H9 (cell line): ENCODE measurements around the gene OGFOD2. TPM values are rescaled to one million over a fixed set of nuclear protein-coding genes. Genes with fewer than 3 reads are reported as not detected.

Source experiments
- DNase-seq: peaks from one replicate; pipeline ENCODE4 v3.0.0-alpha.2; 2017
- H2AFZ ChIP-seq: one replicate; pipeline ENCODE4 v1.6.1; 2013; ENCODE audit warnings: mild to moderate bottlenecking, low read length, control low read depth, moderate library complexity
- H2AK5ac ChIP-seq: 2 replicates; pipeline ENCODE4 v1.6.1; 2013; ENCODE audit warnings: low read length, control low read depth, mixed read lengths; ENCODE audit not compliant: insufficient read length
- H2BK120ac ChIP-seq: one replicate; pipeline ENCODE4 v1.6.1; 2013; ENCODE audit warnings: low read depth, mild to moderate bottlenecking, low read length, control low read depth, inconsistent platforms; ENCODE audit not compliant: poor library complexity, severe bottlenecking
- H2BK12ac ChIP-seq: 2 replicates; pipeline ENCODE4 v1.6.1; 2013; ENCODE audit warnings: low read length, control low read depth, mixed read lengths, low read depth; ENCODE audit not compliant: insufficient read length
- H2BK15ac ChIP-seq: 2 replicates; pipeline ENCODE4 v1.6.1; 2013; ENCODE audit warnings: low read depth, low read length, control low read depth
- H2BK20ac ChIP-seq: one replicate; pipeline ENCODE4 v1.6.1; 2013; ENCODE audit warnings: low read depth, mild to moderate bottlenecking, low read length, control low read depth, inconsistent platforms; ENCODE audit not compliant: poor library complexity, severe bottlenecking
- H2BK5ac ChIP-seq: 2 replicates; pipeline ENCODE4 v1.6.1; 2013; ENCODE audit warnings: low read length, control low read depth, mixed read lengths; ENCODE audit not compliant: insufficient read length
- H3K14ac ChIP-seq: 2 replicates; pipeline ENCODE4 v1.6.1; 2013; ENCODE audit warnings: low read length, control low read depth; ENCODE audit not compliant: insufficient read depth
- H3K18ac ChIP-seq: 2 replicates; pipeline ENCODE4 v1.6.1; 2013; ENCODE audit warnings: low read depth, mild to moderate bottlenecking, mixed read lengths, low read length, control low read depth; ENCODE audit not compliant: insufficient read length
- H3K23ac ChIP-seq: 2 replicates; pipeline ENCODE4 v1.6.1; 2013; ENCODE audit warnings: low read length, control low read depth, mixed read lengths, low read depth; ENCODE audit not compliant: insufficient read length
- H3K23me2 ChIP-seq: 2 replicates; pipeline ENCODE4 v1.6.1; 2013; ENCODE audit warnings: low read depth, mild to moderate bottlenecking, mixed read lengths, low read length, control low read depth; ENCODE audit not compliant: insufficient read length, poor library complexity, severe bottlenecking
- H3K27ac ChIP-seq: 2 replicates; pipeline ENCODE4 v1.5.1; 2013; ENCODE audit warnings: low read length, control low read depth, mixed read lengths, low read depth; ENCODE audit not compliant: insufficient read length
- H3K27me3 ChIP-seq: 2 replicates; pipeline ENCODE4 v1.6.1; 2013; ENCODE audit warnings: low read length, control low read depth, inconsistent platforms; ENCODE audit not compliant: insufficient read depth
- H3K4ac ChIP-seq: 2 replicates; pipeline ENCODE4 v1.6.1; 2013; ENCODE audit warnings: low read depth, mild to moderate bottlenecking, control low read depth, inconsistent platforms, low read length, moderate library complexity
- H3K4me1 ChIP-seq: 2 replicates; pipeline ENCODE4 v1.6.1; 2013; ENCODE audit warnings: low read length, control low read depth, inconsistent platforms; ENCODE audit not compliant: insufficient read depth
- H3K4me2 ChIP-seq: 2 replicates; pipeline ENCODE4 v1.6.1; 2013; ENCODE audit warnings: low read length, control low read depth, mixed read lengths; ENCODE audit not compliant: insufficient read length, insufficient read depth
- H3K56ac ChIP-seq: 2 replicates; pipeline ENCODE4 v1.6.1; 2013; ENCODE audit warnings: low read depth, mild to moderate bottlenecking, mixed read lengths, low read length, control low read depth; ENCODE audit not compliant: insufficient read length
- H3K79me1 ChIP-seq: 2 replicates; pipeline ENCODE4 v1.6.1; 2013; ENCODE audit warnings: low read depth, mild to moderate bottlenecking, moderate library complexity, low read length, control low read depth, inconsistent platforms; ENCODE audit not compliant: insufficient read depth, poor library complexity, severe bottlenecking
- H3K79me2 ChIP-seq: 2 replicates; pipeline ENCODE4 v1.6.1; 2013; ENCODE audit warnings: low read length, control low read depth, inconsistent platforms; ENCODE audit not compliant: insufficient read depth
- H3K9ac ChIP-seq: 2 replicates; pipeline ENCODE4 v1.6.1; 2013; ENCODE audit warnings: low read length, control low read depth, mixed read lengths; ENCODE audit not compliant: insufficient read length; ENCODE audit errors: extremely low read depth
- H3K9me3 ChIP-seq: one replicate; pipeline ENCODE4 v1.6.1; 2013; ENCODE audit warnings: low read depth, low read length, inconsistent platforms; ENCODE audit not compliant: control insufficient read depth
- H3T11ph ChIP-seq: one replicate; pipeline ENCODE4 v1.6.1; 2013; ENCODE audit warnings: mild to moderate bottlenecking, low read length, control low read depth, inconsistent platforms
- H4K20me1 ChIP-seq: one replicate; pipeline ENCODE4 v1.6.1; 2013; ENCODE audit not compliant: control insufficient read depth, insufficient read length, insufficient read depth
- H4K5ac ChIP-seq: 2 replicates; pipeline ENCODE4 v1.6.1; 2013; ENCODE audit warnings: low read depth, mild to moderate bottlenecking, mixed read lengths, low read length, control low read depth; ENCODE audit not compliant: insufficient read length
- H4K8ac ChIP-seq: replicated peaks from 2 replicates; pipeline ENCODE4 v1.6.1; 2013; ENCODE audit warnings: low read length, control low read depth, mixed read lengths, low read depth; ENCODE audit not compliant: insufficient read length
- H4K91ac ChIP-seq: 2 replicates; pipeline ENCODE4 v1.6.1; 2013; ENCODE audit warnings: low read depth, mild to moderate bottlenecking, moderate library complexity, mixed read lengths, low read length, control low read depth; ENCODE audit not compliant: insufficient read length
- H3K27ac Mint-ChIP-seq, 3 experiments: 2 replicates in 2 of 3; 3 replicates in 1 of 3; pipeline ENCODE4 v1.8.0; 2020 to 2021; ENCODE audit warnings: mixed read lengths in 3 of 3, mild to moderate bottlenecking in 1 of 3, moderate library complexity in 1 of 3
- H3K27me3 Mint-ChIP-seq: 2 replicates; pipeline ENCODE4 v1.8.0; 2021; ENCODE audit warnings: low read depth, mild to moderate bottlenecking, moderate library complexity, mixed read lengths
- H3K36me3 Mint-ChIP-seq, 3 experiments: 2 replicates in 2 of 3; 3 replicates in 1 of 3; pipeline ENCODE4 v1.8.0; 2020 to 2021; ENCODE audit warnings: low read depth in 3 of 3, mixed read lengths in 3 of 3; ENCODE audit not compliant: insufficient read depth in 1 of 3
- H3K4me1 Mint-ChIP-seq, 2 experiments: 2 replicates each; pipeline ENCODE4 v1.8.0; 2020; ENCODE audit warnings: mixed read lengths in 2 of 2
- H3K4me3 Mint-ChIP-seq, 2 experiments: 2 replicates in 1 of 2; 3 replicates in 1 of 2; pipeline ENCODE4 v1.8.0; 2020 to 2021; ENCODE audit warnings: mild to moderate bottlenecking in 2 of 2, mixed read lengths in 2 of 2, moderate library complexity in 1 of 2
- H3K9me3 Mint-ChIP-seq, 2 experiments: 2 replicates in 1 of 2; 3 replicates in 1 of 2; pipeline ENCODE4 v1.8.0; 2020; ENCODE audit warnings: mild to moderate bottlenecking in 2 of 2, mixed read lengths in 2 of 2, moderate library complexity in 1 of 2
- WGBS: extraction: QIAGEN DNeasy Blood & Tissue Kit; methylation state at CpG from one replicate; pipeline ENCODE4 v1.1.7; 2013; ENCODE audit warnings: missing lambda C conversion rate, low lambda C conversion rate, mixed read lengths; ENCODE audit not compliant: insufficient read length; ENCODE audit errors: extremely low coverage; 5-methylcytosine and 5-hydroxymethylcytosine counted together
- total RNA-seq: library from RNA; stranded (reverse); gene quantifications from 2 replicates; pipeline ENCODE4 v1.2.1, GENCODE V29; 2021
- TF ChIP-seq, protein P1 (sequence below): fragments of 200-600 bp; sonication (generic); conservative IDR thresholded peaks from 3 replicates; pipeline ENCODE4 v1.8.0; 2021; ENCODE audit warnings: antibody characterized with exemption, mild to moderate bottlenecking

The OGFOD2 gene
- total RNA-seq, 1 experiment from 2014 or later, result 14.7 TPM

DNA sequence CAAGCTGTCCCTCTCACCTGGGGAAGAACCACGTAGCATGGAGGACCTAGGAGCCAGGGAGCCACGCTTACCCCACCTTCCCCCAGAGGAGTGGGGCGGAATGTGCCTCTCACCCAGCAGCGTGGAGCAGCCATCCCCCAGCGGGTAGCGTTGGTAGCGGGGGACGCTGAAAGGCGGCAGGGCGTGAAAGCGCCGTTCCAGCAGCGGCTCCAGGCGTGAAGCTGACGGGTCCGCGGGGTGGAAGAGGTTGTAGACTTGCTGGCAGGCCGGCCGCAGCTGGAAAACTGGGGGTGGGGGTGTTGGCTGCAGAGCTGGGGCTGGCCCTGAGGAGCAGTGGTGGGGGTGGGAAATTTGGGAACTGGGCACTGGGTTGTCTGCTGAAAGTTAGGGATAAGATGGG is 17.3 kb downstream of the OGFOD2 start:
- H3K23ac ChIP-seq, result no peak overlapping the region
- H2BK20ac ChIP-seq, result no peak overlapping the region
- no peaks in the 10 kb centered on the region for H3K23me2 ChIP-seq
- H3K4me1 ChIP-seq, result no peaks in the 10 kb centered on the region
- H2BK12ac ChIP-seq, result no peak overlapping the region
- no peak overlapping the region for H3K4me2 ChIP-seq
- Mint-ChIP-seq H3K9me3 (no peaks in the 10 kb centered on the region), H3K36me3 (no peaks in the 10 kb centered on the region), H3K4me1 (0 out of 4 replicates have a peak, but pooled peaks cover 0 to 5% of the 10 kb centered on the region in 2 experiments), H3K27ac (no peak overlapping the region), H3K27me3 (no peaks in the 10 kb centered on the region; the same call in none of the 2 replicates), H3K4me3 (no peak overlapping the region)
- H3K18ac ChIP-seq, result no peak overlapping the region
- no peak overlapping the region for H3K27ac ChIP-seq
- H4K5ac ChIP-seq, result no peak overlapping the region
- no peak overlapping the region for H4K8ac ChIP-seq
- no peak for DNase-seq
- TF ChIP-seq, protein P1, sequence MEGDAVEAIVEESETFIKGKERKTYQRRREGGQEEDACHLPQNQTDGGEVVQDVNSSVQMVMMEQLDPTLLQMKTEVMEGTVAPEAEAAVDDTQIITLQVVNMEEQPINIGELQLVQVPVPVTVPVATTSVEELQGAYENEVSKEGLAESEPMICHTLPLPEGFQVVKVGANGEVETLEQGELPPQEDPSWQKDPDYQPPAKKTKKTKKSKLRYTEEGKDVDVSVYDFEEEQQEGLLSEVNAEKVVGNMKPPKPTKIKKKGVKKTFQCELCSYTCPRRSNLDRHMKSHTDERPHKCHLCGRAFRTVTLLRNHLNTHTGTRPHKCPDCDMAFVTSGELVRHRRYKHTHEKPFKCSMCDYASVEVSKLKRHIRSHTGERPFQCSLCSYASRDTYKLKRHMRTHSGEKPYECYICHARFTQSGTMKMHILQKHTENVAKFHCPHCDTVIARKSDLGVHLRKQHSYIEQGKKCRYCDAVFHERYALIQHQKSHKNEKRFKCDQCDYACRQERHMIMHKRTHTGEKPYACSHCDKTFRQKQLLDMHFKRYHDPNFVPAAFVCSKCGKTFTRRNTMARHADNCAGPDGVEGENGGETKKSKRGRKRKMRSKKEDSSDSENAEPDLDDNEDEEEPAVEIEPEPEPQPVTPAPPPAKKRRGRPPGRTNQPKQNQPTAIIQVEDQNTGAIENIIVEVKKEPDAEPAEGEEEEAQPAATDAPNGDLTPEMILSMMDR, result no peak
- H3K79me1 ChIP-seq, result no peaks in the 10 kb centered on the region
- no peak overlapping the region for H2AK5ac ChIP-seq
- H3K27me3 ChIP-seq, result no peaks in the 10 kb centered on the region
- H4K20me1 ChIP-seq, result no peaks in the 10 kb centered on the region
- no peak overlapping the region for H2BK120ac ChIP-seq
- no peak overlapping the region for H2BK15ac ChIP-seq
- H3K9me3 ChIP-seq, result no peaks in the 10 kb centered on the region
- WGBS, result no CpG with 5 or more reads among the region's 19 CpGs
- no peak overlapping the region for H3K4ac ChIP-seq
- no peak overlapping the region for H3T11ph ChIP-seq
- no peaks in the 10 kb centered on the region for H3K79me2 ChIP-seq
- no peak overlapping the region for H2BK5ac ChIP-seq
- H3K14ac ChIP-seq, result no peak overlapping the region; the same call in 1 of the 2 replicates
- no peak overlapping the region for H4K91ac ChIP-seq
- H3K9ac ChIP-seq, result no peak overlapping the region
- no peak overlapping the region for H2AFZ ChIP-seq
- H3K56ac ChIP-seq, result no peak overlapping the region
